A549 (cell line): ENCODE results near the gene LHX1. TPM values are rescaled to one million over a fixed set of nuclear protein-coding genes. Genes with fewer than 3 reads are reported as not detected.

ENCODE experiments used
- ATOH8 ChIP-seq: fragments of 250-450 bp; sonication (Bioruptor Pico); IDR thresholded peaks from 2 replicates; pipeline ENCODE4 v1.5.0; 2020; ENCODE audit warnings: low read depth, mild to moderate bottlenecking, moderate library complexity
- BHLHE40 ChIP-seq: IDR thresholded peaks from 2 replicates; pipeline ENCODE4 v1.6.1; 2012; ENCODE audit warnings: low read depth, low read length, inconsistent platforms
- CEBPB ChIP-seq, 2 experiments: fragments of >200 bp in 1 of 2; sonication (Bioruptor Twin) in 1 of 2; formaldehyde crosslinking in 1 of 2; IDR thresholded peaks; 2 replicates each; pipeline ENCODE4 v1.6.1; 2012 to 2016
- CHD2 ChIP-seq: fragments of 150-350 bp; IDR thresholded peaks from 2 replicates; pipeline ENCODE4 v1.6.1; 2014; ENCODE audit warnings: low read length; ENCODE audit not compliant: partially characterized antibody
- CHD4 ChIP-seq: fragments of 200-600 bp; sonication (generic); IDR thresholded peaks from 2 replicates; pipeline ENCODE4 v1.6.1; 2016; ENCODE audit warnings: antibody characterized with exemption, mild to moderate bottlenecking, borderline replicate concordance
- CTCF ChIP-seq: fragments of >200 bp; sonication (Bioruptor Twin); formaldehyde crosslinking; IDR thresholded peaks from 3 replicates; pipeline ENCODE4 v1.5.1; 2016
- E2F6 ChIP-seq: IDR thresholded peaks from 2 replicates; pipeline ENCODE4 v1.6.1; 2012; ENCODE audit warnings: low read depth, borderline replicate concordance
- EHF ChIP-seq: fragments of 250-450 bp; sonication (Bioruptor Pico); IDR thresholded peaks from 2 replicates; pipeline ENCODE4 v1.5.0; 2020; ENCODE audit warnings: mild to moderate bottlenecking
- EHMT2 ChIP-seq: fragments of 200-600 bp; sonication (generic); IDR thresholded peaks from 2 replicates; pipeline ENCODE4 v1.6.1; 2016; ENCODE audit warnings: antibody characterized with exemption, low read depth, mild to moderate bottlenecking, moderate library complexity
- EP300 ChIP-seq, 2 experiments: fragments of >200 bp; sonication (Bioruptor Twin); formaldehyde crosslinking; IDR thresholded peaks; 2 replicates in 1 of 2; 3 replicates in 1 of 2; pipeline ENCODE4 v1.6.1; 2016 to 2017
- ESRRA ChIP-seq: fragments of 150-350 bp; IDR thresholded peaks from 2 replicates; pipeline ENCODE4 v1.6.1; 2014; ENCODE audit warnings: mild to moderate bottlenecking, low read length, borderline replicate concordance
- FOSB ChIP-seq: fragments of 250-450 bp; sonication (Bioruptor Pico); IDR thresholded peaks from 2 replicates; pipeline ENCODE4 v1.5.0; 2020; ENCODE audit warnings: mild to moderate bottlenecking, moderate library complexity
- FOSL2 ChIP-seq, 2 experiments: fragments of 450-650 bp in 1 of 2; fragments of >200 bp in 1 of 2; sonication (Bioruptor Twin) in 1 of 2; formaldehyde crosslinking; IDR thresholded peaks; 2 replicates each; pipeline versions ENCODE4 v1.5.0 to v1.6.1; 2016 to 2020; ENCODE audit warnings: mild to moderate bottlenecking in 1 of 2, moderate library complexity in 1 of 2
- FOXS1 ChIP-seq: fragments of 250-450 bp; sonication (Bioruptor Pico); IDR thresholded peaks from 2 replicates; pipeline ENCODE4 v1.5.0; 2020; ENCODE audit warnings: mild to moderate bottlenecking, moderate library complexity
- GATA3 ChIP-seq: IDR thresholded peaks from 2 replicates; pipeline ENCODE4 v1.6.1; 2012; ENCODE audit warnings: borderline replicate concordance
- HDAC2 ChIP-seq: fragments of 200-600 bp; sonication (generic); IDR thresholded peaks from 2 replicates; pipeline ENCODE4 v1.6.1; 2016
- HES2 ChIP-seq: fragments of >200 bp; sonication (Bioruptor Twin); formaldehyde crosslinking; IDR thresholded peaks from 2 replicates; pipeline ENCODE4 v1.6.1; 2016
- HEYL ChIP-seq: fragments of 250-450 bp; sonication (Bioruptor Pico); IDR thresholded peaks from 2 replicates; pipeline ENCODE4 v1.8.0; 2021; ENCODE audit warnings: mild to moderate bottlenecking, moderate library complexity
- HOXA7 ChIP-seq: fragments of 250-450 bp; sonication (Bioruptor Pico); IDR thresholded peaks from 2 replicates; pipeline ENCODE4 v1.5.0; 2020; ENCODE audit warnings: mild to moderate bottlenecking, moderate library complexity
- HOXB13 ChIP-seq: fragments of 250-450 bp; sonication (Bioruptor Pico); IDR thresholded peaks from 2 replicates; pipeline ENCODE4 v1.5.0; 2020; ENCODE audit warnings: low read depth, mild to moderate bottlenecking, moderate library complexity
- HOXB5 ChIP-seq: fragments of 250-450 bp; sonication (Bioruptor Pico); IDR thresholded peaks from 2 replicates; pipeline ENCODE4 v1.5.0; 2020; ENCODE audit warnings: mild to moderate bottlenecking, moderate library complexity
- JUN ChIP-seq, 2 experiments: fragments of >200 bp; sonication (Bioruptor Twin); formaldehyde crosslinking; IDR thresholded peaks; 2 replicates in 1 of 2; 3 replicates in 1 of 2; pipeline ENCODE4 v1.6.1; 2016 to 2017
- JUNB ChIP-seq: fragments of >200 bp; sonication (Bioruptor Twin); formaldehyde crosslinking; IDR thresholded peaks from 2 replicates; pipeline ENCODE4 v1.6.1; 2016
- KDM5A ChIP-seq: fragments of 200-600 bp; sonication (generic); IDR thresholded peaks from 2 replicates; pipeline ENCODE4 v1.6.1; 2016; ENCODE audit warnings: antibody characterized with exemption, mild to moderate bottlenecking
- MAZ ChIP-seq: fragments of 150-350 bp; IDR thresholded peaks from 2 replicates; pipeline ENCODE4 v1.6.1; 2014; ENCODE audit warnings: antibody characterized with exemption, low read depth, low read length, borderline replicate concordance
- MYC ChIP-seq: IDR thresholded peaks from 2 replicates; pipeline ENCODE4 v1.6.1; 2012; ENCODE audit warnings: mild to moderate bottlenecking, inconsistent platforms, low read length, improper control_type of control experiment, borderline replicate concordance
- NFE2L2 ChIP-seq: fragments of 150-350 bp; conservative IDR thresholded peaks from 2 replicates; pipeline ENCODE4 v1.6.1; 2014; ENCODE audit warnings: low read length
- NPAS2 ChIP-seq: fragments of 250-450 bp; sonication (Bioruptor Pico); IDR thresholded peaks from 2 replicates; pipeline ENCODE4 v1.8.0; 2022; ENCODE audit warnings: mild to moderate bottlenecking, moderate library complexity, borderline replicate concordance
- PBX3 ChIP-seq: IDR thresholded peaks from 2 replicates; pipeline ENCODE4 v1.6.1; 2012
- POLR2AphosphoS2 ChIP-seq: conservative IDR thresholded peaks from 2 replicates; pipeline ENCODE4 v1.6.1; 2012; ENCODE audit warnings: low read length, improper control_type of control experiment, inconsistent platforms
- RAD21 ChIP-seq, 2 experiments: fragments of >200 bp in 1 of 2; sonication (Bioruptor Twin) in 1 of 2; formaldehyde crosslinking in 1 of 2; IDR thresholded peaks in 1 of 2; conservative IDR thresholded peaks in 1 of 2; 2 replicates in 1 of 2; 3 replicates in 1 of 2; pipeline ENCODE4 v1.6.1; 2012 to 2018; ENCODE audit warnings: inconsistent platforms in 1 of 2
- RARB ChIP-seq: fragments of 250-450 bp; sonication (Bioruptor Pico); IDR thresholded peaks from 2 replicates; pipeline ENCODE4 v1.8.0; 2021; ENCODE audit warnings: mild to moderate bottlenecking, moderate library complexity
- RFX5 ChIP-seq: fragments of 450-650 bp; IDR thresholded peaks from 2 replicates; pipeline ENCODE4 v1.7.1; 2014; ENCODE audit warnings: antibody characterized with exemption, mild to moderate bottlenecking, moderate library complexity
- RNF2 ChIP-seq: fragments of 200-600 bp; sonication (generic); IDR thresholded peaks from 2 replicates; pipeline ENCODE4 v1.6.1; 2016; ENCODE audit warnings: low read depth, mild to moderate bottlenecking, antibody characterized with exemption, moderate library complexity, borderline replicate concordance
- SMC3 ChIP-seq: fragments of >200 bp; sonication (Bioruptor Twin); formaldehyde crosslinking; IDR thresholded peaks from 3 replicates; pipeline ENCODE4 v1.6.1; 2018; ENCODE audit warnings: inconsistent platforms
- TP53 ChIP-seq: fragments of 250-450 bp; sonication (Bioruptor Pico); IDR thresholded peaks from 2 replicates; pipeline ENCODE4 v1.5.0; 2021; ENCODE audit warnings: mild to moderate bottlenecking, moderate library complexity
- USF2 ChIP-seq: fragments of 450-650 bp; IDR thresholded peaks from 2 replicates; pipeline ENCODE4 v1.6.1; 2014; ENCODE audit warnings: antibody characterized with exemption
- ZNF302 ChIP-seq: fragments of 250-450 bp; sonication (Bioruptor Pico); IDR thresholded peaks from 2 replicates; pipeline ENCODE4 v1.9.0; 2021; ENCODE audit warnings: inconsistent platforms, mild to moderate bottlenecking, moderate library complexity
- ZSCAN20 ChIP-seq: fragments of 250-450 bp; sonication (Bioruptor Pico); IDR thresholded peaks from 2 replicates; pipeline ENCODE4 v1.8.0; 2022; ENCODE audit warnings: mild to moderate bottlenecking, moderate library complexity
- polyA plus RNA-seq, 4 experiments: library from polyadenylated mRNA; depleted of rRNA in 3 of 4; stranded (reverse); fragments of >200 nt; fragmentation: RNase III in 1 of 4; extraction: RNeasy Plus Mini Kit Qiagen cat#74134 plus additional on column Dnase treatment in 1 of 4; gene quantifications; 2 replicates in 3 of 4; 3 replicates in 1 of 4; pipeline ENCODE4 v1.2.3, GENCODE V29; 2011 to 2017

The LHX1 gene
- polyA plus RNA-seq, 2 of the 4 experiments (the other 2 are of a cell fraction) = 0.53 to 2.2 TPM

GRCh38 chr17:36948717-36949460 lies 11.6 kb downstream of the LHX1 start, which contains the start of gene AATF (continued):
- TF ChIP-seq CTCF (no peak), USF2 (peak; percentile 97), FOSB (no peak), ESRRA (no peak), ZSCAN20 (CRISPR knock-in tag) (no peak), BHLHE40 (peak; percentile 91), NFE2L2 (no peak), CHD2 (no peak), EP300 (IDR thresholded peaks at IDR 0.05) (no peak), EHMT2 (no peak), ATOH8 (CRISPR knock-in tag) (no peak), FOXS1 (CRISPR knock-in tag) (no peak), HDAC2 (peak; percentile 59; the same call in 1 of the 2 replicates), CEBPB (IDR thresholded peaks at IDR 0.05) (no peak), HES2 (no peak), JUN (IDR thresholded peaks at IDR 0.05) (peak; percentile 72 to 93; a peak in 3 of 5 replicates), SMC3 (no peak), JUNB (no peak), FOSL2 (IDR thresholded peaks at IDR 0.05) (no peak), FOSL2 (CRISPR knock-in tag; IDR thresholded peaks at IDR 0.05) (no peak), RARB (CRISPR knock-in tag) (no peak), E2F6 (peak; percentile 100), HOXB5 (CRISPR knock-in tag) (0 out of 2 replicates have a peak, but pooled peaks have one; percentile 5), HOXB13 (CRISPR knock-in tag) (0 out of 2 replicates have a peak, but pooled peaks have one; percentile 60), MYC (peak; percentile 80), RNF2 (no peak), MAZ (peak; percentile 1), HOXA7 (CRISPR knock-in tag) (no peak), TP53 (no peak), PBX3 (0 out of 2 replicates have a peak, but pooled peaks have one; percentile 1), POLR2AphosphoS2 (no peak), NPAS2 (CRISPR knock-in tag) (0 out of 2 replicates have a peak, but pooled peaks have one; percentile 12), KDM5A (peak; percentile 8; the same call in 1 of the 2 replicates), RFX5 (peak; percentile 15; the same call in 1 of the 2 replicates), RAD21 (conservative IDR thresholded peaks at IDR 0.05 in 1 of 2, IDR thresholded peaks at IDR 0.05 in 1 of 2) (no peak; a peak in 1 of 5 replicates), GATA3 (peak; percentile 47; the same call in 1 of the 2 replicates), EHF (0 out of 2 replicates have a peak, but pooled peaks have one; percentile 56), HEYL (CRISPR knock-in tag) (no peak), ZNF302 (no peak), CHD4 (no peak)
